Measurements from ENCODE around the gene CROCC2.

The CROCC2 gene

DNA sequence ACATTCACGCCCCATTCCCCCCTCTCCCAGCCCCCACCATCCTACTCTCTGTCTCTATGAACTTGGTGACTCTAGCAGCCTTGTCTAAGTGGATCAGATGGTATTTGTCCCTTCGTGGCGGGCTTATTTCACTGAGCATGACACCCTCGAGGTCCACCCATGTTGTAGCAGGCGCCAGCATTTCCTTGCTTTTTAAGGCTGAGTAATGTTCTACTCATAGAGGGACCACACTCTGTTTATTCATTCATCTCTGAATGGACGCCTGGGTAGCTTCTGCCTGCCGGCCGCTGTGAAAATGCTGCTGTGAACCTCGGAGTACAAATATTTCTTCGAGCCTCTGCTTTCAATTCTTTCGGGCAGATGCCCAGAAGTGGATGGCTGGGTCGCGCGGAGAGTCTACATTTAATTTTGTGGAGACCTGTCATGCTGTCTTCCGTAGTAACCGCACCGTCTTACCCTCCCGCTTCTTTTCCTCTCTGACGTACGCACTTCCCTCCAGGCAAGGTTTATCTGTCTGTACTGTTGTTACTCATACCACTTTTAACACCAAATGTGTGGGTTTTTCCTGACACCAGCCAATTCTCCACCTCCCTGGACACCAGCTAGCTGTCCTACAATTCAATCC is 5.6 kb downstream of the CROCC2 start:
- no peak for DNase-seq

DNA sequence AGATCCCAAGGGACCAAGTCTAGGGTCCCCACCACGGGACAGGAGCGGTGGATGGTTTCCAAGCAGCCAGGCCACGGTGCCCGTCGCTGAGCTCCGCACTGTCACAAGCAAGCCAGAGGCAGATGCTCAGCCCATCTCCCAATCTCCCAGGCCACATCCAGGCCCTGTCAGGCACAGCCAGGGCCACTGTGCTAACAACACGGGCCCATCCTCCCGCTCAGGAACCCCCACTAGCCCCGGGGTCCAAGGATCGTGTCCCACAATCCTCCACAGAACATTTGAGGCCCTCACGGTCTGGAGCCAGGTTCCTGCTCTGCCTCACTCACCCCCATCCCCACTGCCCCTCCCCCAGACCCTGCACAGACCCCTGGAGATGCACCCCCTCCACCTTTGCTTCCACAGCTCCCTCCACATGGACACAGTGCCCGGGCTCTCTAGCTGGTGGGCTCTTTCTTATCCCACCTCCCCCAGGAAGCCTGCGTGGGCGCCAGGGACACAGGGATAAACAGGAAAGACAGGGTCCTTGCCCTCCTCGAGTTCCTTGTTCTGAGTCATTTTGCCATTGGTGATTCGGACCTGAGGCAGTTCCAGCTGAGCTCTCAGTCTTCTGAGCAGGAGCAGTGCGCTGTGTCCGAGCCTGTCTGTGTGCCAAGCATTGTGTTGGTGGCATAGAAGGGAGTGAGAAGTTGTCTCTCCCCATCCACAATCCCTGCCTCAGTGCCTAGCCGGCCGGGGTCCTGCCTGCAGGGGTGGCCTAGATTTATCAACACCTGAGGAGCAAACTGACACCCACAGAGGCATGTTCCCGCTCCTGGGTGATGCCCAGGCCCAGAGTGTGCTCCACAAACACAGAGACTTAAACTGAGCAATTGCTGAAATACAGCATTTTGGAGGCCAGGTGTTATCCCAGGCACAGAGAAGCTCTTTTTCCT is 7.0 kb downstream of the CROCC2 start:
- no peak for DNase-seq

DNA sequence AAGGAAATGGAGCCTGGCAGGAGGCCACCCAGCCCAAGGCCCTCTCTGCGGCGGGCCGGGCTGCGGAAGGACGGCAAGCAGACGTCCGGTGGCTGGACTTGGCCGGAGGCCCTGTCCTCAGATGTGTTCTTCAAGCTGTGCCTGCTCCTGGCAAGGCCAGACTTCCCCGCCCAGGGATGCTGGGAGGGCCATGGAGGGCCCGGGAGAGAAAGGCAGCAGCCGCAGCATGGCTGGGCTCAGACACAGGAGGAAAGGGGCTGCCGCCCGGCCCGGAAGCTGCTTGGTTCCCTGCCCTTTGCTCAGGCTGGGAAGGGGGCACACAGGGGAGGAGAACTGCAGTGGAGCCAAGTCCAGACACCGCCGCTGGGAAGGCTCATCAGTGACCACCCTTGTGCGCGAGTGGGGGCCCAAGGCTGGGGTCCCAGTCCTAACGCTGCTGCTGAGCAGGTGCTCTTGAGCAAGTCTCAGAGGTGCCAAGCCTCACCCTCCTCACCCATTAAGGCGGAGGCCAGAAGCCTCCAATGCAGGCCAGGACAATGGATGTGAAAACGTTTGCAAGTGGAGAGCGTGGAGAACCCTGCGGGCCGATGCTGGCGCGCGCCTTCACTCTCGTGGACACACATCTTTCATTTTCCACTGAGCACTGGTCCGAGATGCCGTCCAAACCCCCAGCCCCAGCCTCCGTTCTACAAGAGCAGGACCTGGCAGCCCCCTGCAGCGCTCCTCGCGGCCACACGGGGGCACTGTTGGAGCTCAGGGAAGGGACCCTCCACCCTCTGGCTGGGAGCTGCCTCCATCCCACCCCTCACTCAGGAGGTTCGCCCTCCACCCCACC is 7.9 kb downstream of the CROCC2 start:
- DNase-seq, result peak; percentile 92

DNA sequence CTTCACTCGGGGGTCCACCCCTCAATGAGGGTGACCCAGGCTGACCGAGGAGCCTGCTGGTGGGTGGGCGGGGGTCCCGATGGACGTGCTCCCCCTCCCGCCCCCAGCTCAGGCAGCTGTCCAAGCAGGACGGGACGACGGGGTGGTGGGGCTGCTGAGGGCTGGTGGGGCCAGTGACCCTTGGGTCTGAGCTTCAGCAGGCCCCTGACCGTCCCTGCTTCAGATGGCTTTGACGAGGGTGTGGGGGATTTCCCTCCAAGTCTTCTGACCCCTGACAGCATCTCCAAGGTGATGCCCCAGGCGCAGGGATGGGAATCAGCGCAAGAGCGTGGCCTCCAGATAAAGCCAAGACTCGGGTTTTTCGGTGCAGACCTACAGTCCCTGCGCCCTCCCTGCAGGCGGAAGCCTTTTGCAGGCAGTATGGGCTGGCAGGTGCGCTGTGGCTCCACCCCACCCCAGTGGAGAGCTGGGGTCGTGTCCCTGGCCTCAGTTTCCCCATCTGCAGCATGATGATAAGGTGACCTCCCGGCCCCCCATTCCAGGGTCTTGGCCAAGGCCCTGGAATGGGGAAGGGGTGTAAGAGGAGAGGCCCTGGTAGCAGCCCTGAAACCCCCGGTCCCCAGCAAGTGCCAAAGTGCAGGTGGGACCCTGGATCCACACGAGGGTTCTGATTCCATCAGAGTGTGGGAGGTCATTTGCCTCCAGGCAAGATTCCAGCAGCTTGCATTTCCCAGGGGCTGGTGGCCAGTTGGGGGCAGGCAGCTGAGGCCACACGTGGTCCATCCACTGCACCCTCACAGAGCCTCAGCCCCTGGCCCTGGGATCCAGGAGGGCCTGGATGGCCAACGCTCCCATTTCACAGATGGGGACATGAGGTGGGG is 8.7 kb downstream of the CROCC2 start:
- no peak for DNase-seq

DNA sequence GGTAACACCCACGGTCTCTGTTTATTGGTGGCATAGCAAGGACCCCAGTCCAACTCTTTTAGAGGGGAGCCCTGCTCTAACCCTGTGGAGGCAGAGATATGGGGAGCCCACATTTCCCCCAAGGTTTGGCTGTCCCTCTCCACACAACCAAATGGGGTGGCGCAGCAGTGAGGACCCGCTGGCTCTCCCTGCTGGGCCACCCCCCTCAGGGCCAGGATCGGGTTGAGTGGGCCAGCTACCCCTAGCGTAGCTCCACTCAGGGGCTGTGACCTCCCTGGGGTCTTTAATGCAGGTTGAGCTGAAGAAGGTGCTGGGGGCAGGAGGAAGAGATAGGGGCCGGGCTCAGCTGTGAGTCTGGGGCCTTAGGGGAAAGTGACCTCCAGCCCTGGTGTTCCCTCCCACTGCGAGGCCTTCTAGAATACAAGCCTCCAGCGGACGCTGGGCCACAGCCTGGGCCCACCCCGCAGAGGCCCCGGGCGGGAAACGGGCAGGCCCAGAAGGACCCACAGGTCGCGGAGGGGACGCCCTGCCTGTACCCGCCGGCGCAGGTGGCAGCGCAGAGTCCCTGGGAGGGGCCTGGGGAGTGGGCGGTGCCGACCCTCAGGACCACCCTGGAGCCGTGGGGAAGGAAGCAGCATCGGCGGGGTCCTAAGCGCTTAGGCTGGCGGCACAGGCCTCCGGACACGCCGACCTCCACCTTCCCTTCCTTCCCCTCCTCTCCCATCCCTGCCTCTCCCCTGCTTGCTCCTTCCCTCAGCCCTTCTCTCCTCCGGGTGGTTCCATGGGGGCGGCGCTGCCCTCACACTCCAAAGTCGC is 9.6 kb downstream of the CROCC2 start:
- DNase-seq, result peak; percentile 70

DNA sequence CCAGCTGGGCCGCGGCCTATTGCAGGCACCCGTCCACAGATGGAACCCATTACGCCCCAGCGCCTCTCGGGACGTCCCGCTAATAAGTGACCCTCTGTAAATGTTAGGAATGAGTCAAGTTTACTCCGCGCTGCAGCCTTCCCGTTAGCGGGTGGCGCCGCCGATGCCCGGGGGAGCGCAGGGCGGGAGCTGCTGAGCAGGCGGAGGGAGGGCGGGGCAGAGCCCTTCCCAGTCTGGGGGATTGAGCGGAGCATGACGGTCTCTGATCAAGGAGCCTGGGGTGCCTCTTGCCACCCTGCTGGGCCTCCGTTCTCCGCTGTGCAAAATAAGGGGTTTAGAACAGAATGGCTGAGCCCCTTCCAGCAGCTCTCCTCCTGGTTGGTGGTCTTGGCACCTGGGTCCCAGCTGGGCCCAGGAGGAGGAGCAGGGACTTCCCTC is 10.5 kb downstream of the CROCC2 start:
- peak; percentile 84 for DNase-seq

DNA sequence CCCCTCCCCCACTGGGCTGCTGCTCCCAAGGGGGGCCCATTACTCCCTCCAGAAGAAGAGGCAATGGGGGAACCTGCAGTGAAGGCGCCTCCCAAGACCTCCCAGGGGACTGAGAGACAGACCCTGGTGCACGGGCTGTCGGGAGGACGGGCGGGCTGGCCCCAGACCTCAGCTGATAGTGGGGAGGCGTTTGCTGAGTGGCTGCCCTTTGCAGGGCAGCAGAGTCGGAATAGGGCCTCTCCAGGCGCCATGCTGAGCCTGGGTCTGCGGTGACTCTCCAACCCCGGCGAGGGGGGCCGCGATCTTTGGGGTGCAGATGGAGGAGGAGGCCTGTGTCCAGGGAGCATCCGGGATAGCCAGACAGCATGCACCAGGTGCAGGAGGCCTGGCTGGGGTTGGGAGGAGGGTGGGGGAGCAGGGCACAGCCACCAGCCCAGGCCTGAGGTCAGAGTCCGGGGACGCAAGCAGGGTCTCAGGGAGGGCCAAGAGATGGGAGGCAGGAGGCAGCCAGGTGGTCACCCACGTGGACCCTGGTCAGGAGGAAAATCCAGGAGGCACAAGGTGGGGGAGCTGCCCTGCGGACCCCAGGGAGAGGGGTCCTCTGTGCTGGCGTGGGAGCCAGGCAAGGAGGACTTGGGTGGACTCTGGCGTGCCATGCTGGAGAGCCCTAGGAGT is 11.0 kb downstream of the CROCC2 start:
- no peak for DNase-seq

DNA sequence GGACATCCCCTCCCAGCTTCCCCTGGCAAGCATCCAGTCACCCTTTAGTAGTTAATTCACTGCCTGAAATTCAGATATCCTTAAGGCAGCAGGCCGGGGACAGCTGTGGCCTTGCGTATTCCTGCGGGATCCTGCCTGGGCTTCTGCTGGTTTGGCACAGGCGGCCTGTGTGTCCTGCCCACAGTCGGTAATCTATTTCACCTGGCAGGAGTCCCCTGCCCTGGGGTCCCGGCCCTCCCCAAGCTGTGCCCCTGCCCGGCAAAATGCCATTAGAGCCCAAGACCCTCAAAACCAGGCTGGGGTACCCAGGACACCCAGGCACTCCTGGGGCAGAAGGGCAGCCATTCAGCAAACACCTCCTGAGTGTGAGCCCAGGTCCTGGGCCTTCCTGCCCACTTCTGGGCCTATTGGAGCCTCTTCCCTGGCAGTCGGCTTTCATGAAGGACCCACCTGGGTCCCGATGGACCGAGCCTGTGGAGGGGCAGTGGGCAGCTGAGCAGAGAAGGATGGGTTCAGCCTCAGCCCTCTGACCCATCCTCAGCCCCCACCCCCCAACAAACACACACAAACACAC is 11.6 kb downstream of the CROCC2 start:
- peak; percentile 39 for DNase-seq

DNA sequence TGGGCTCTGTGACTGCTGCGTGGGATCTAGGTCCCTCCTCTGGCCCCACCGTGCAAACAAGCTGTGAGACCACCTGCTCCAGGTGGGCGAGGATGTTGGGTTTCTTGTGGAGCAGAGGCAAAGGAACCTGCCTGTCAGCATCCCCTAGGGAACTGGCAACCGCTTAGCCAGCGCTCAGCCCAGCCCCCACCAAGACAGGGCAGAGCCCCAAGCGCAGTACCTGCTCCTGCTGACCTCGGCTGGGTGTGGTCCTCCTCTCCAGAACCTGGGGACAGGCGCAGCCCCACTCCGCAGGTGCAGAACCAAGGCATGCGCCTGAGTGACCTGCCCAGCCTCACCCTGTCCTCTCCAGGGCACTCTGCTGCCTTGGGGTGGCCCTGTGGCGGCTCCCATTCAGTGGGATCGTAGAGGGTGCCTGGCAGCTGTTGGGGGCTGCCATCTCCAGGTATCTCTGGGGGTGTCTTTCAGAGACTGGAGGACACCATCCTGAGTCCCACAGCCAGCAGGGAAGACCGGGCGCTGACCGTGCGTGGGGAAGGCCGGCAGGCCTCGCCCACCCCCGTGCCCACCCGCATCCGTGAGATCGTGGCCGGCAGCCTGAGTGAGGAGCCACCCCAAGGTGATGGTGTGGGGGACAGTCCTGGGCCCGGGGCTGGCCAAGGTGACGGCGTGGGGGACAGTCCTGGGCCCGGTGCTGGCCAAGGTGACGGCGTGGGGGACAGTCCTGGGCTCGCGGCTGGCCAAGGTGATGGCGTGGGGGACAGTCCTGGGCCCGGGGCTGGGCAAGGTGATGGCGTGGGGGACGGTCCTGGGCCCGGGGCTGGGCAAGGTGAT is 12.3 kb downstream of the CROCC2 start:
- DNase-seq, result no peak

DNA sequence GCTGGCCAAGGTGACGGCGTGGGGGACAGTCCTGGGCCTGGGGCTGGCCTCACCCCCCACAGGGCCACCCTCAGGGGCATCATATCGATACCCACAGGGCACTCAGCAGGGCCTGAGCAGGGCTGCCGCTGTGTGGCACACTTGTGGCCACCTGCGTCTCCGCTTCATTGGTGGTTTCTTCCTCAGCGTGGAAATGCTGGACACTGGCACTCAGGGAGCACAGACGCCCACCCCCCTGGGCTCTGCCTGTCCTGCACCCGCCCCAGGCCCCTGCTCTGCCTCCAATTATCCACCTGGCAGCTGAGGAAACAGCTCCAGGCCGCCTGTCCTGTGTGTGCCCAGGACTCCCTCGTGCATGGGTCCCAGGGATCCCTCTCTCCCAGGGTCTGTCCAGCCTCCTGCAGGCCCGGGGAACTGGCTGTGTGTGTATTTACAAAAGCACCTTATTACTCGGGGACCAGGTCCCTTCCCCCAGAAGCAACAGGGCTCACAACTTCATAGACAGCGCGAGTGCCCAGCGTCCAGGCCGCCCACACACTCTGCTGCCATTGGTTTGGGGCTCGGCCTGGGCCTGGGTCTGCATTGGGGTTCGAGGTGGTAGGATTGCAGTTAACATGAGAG is 13.1 kb downstream of the CROCC2 start:
- DNase-seq, result no peak

DNA sequence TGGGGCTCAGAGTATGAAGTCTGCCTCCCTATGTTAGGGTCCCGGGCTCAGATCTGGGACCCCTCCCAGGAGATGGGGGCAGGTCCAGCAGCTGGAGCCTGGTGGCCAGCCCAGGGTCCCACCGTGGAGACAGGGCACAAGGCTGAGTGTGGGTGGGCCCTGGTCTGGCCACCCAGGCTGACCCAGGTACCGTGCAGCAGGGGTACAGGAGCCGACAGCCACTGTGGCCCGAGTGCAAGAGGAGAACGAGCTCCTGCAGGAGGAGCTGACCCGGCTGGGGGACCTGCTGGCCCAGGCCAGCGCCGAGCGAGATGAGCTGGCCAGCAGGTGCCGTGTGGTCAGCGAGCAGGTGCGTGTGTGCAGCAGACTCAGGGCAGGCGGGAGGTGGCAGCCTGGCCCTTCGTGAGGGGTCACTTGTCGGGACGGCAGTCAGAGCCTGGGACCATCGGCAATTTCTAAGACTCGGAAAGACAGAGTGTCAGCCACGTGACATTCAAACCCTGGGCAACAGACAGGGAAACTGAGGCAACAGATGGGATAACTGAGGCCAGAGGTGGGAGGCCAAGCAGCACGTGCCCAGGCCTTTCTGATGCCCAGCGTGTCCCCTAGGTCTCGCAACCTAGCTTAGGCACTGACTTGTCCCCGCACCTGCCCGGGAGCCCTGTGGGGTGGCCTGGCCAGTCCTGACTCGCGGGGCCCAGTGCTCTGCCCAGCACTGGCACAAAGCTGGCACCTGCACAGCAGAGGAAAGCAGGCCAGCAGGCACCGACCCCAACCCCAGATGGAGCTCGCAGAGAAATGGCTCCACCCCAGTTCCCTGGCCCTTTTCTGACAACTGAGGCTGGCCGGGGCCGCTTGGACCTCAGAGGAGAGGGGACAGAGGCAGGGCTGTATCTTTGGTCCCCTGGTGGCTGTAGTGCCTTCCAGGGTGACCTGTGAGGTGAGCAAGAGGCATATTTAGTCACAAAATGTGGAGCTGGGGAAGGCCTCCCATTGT is 13.9 kb downstream of the CROCC2 start:
- DNase-seq, result no peak

DNA sequence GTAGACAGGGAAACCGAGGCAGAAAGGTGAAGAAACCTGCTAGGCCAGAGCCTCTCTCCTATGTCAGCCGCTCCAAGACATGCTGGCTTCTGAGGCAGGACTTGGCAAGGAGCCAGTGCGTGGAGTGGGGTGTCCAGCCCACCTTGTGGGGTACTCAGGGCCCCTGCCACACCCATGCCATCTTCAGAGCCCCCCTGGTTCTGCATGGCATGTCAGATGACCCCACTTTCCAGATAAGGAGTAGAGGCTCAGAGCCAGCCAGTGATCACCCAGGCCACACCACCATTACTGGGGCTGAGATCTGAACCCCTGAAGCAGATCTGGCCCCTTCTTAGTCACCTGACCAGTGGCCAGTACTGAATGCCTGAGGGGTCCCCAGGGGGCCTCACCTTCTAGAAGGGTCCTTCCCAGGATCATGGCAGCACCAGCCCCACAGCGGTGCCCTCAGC is 14.7 kb downstream of the CROCC2 start:
- no peak for DNase-seq

DNA sequence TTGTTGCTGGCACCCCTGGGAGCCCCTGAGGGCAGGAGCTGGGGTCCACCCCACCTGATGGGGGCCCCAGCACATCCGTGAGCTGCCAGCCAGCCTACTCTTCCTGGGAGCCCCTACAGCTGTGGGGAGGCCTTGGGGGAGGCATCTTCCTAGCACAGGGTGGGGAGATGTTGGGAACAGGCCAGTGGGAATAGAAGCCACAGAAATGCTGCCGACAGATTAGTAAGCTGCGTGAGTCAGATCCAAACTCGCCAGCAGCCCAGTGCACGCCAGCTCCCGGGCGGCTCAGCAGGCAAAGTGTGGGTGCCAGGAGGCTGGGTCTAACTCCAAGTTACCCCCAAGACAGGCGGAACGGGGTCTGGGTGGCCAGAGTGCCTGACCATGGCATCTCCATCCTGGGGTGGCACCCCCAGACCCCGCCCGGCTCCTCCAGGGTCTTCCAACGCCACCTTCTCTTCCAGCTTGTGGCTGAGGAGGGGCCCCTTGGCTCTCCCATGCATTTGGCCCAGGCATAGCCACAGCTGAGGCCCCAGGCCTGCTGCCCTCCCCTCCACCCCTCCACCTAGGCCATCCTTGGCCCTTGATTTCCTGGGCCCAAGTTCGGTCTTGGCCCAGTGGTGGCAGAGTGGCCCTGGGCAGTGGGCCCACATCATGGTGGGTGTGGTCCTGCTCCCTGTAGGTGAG is 15.3 kb downstream of the CROCC2 start:
- DNase-seq, result no peak

DNA sequence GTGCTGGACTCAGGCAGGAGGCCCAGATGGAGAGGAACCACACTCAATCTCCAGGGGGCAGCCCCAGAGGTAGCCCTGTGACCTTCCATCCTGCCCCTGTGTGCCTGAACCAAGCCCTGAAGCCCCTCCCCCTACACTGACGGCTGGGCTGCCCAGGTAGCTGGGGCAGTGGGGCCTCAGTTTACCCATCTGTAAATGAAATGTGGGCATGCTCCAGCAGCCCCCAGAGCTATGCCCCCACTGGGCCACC is 15.8 kb downstream of the CROCC2 start:
- DNase-seq, result no peak

DNA sequence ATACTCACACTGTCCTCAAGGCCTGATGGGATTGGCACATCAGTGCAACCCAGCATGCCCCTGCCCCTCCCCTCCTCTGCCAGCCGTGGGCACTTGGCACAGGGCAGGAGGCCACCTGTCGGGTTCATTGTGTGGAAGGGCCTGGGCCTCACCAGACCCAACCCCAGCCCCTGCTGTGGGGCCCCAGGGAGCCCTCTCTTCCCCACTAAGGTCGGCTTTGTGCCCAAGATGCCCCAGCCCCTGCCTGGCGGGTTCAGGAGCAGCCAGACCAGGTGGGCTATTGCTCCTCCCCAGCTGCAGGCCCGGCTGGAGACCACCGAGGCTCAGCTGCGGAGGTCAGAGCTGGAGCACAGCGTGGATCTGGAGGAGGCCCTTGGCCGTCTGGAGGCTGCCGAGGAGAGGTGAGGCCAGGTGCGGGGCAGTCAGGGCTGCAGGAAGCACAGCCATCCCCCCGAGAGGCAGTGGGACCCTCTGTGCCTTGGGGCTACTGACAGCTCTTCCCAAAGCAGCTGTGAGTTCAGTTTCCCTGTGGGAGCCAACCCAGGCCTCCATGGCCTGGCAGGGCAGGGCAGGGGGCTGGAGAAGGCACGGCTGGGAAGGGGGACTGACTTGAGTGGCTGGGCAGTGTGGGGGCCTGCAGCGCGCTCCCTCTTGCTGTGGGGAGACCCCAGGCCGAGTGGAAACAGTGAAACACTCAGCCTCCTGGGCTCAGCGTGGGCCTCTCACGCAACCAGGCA is 16.3 kb downstream of the CROCC2 start:
- DNase-seq, result no peak

DNA sequence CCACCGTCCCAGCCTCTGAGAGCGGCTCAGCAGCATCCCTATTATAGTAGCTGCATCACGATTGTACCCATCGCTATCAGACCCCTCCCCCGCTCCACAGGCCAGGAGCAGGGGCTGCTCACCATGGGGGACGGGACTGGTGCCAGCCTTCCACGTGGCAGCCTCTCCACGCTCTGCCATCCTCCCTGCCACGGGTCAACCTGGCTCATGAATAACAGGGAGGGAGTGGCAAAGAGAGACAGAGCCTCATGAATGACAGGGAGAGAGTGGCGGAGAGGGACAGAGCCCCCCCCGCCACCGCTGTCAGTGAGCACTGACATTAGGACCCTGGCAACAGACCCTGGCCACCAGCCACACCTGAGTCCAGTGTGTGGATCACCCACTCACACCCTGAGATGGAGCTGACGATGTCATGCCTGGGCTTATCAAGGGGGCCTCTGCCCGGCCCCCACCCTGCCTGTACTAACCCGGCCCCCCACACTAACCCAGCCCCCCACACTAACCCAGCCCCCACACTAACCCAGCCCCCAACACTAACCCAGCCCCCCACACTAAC is 16.9 kb downstream of the CROCC2 start:
- DNase-seq, result no peak
